A549 (cell line): ENCODE data around the gene MRPL27. TPM values are rescaled to one million over a fixed set of nuclear protein-coding genes. Genes with fewer than 3 reads are reported as not detected.

ENCODE experiments used
- ATAC-seq, 2 experiments: fragments of 200-7000 bp in 1 of 2; fragments of >200 bp in 1 of 2; cut with Nextera tagmentation in 1 of 2; cut with Tn5 transposase in 1 of 2; 3 replicates each; pipeline versions ENCODE4 v1.8.0 to v1.9.1; 2018 to 2020; ENCODE audit warnings: mild to moderate bottlenecking in 1 of 2, moderate library complexity in 1 of 2
- CTCF ChIA-PET: fragments of 300-600 bp; sonication (Branson Sonifier 250); formaldehyde crosslinking; extraction: SDS; loops from one replicate; lab custom pipeline; 2021; ENCODE audit warnings: antibody characterized with exemption, inconsistent platforms; lab: Yijun Ruan, JAX
- POLR2A ChIA-PET: fragments of 350-600 bp; formaldehyde crosslinking; extraction: SDS; loops from one replicate; lab custom pipeline; 2021; ENCODE audit warnings: antibody characterized with exemption, inconsistent platforms; lab: Yijun Ruan, JAX
- DNase-seq, 2 experiments: peaks; one replicate each; pipeline versions ENCODE4 v3.0.0 to v3.0.0-alpha.2; 2011 to 2016; ENCODE audit warnings: low read depth in 1 of 2, low spot score in 1 of 2
- FAIRE-seq: peaks from 2 replicates; lab custom pipeline; 2011; peaks lifted over from hg19 to GRCh38; lab: Jason Lieb, UNC
- H3K27ac ChIP-seq, 2 experiments: fragments of >200 bp; sonication (Bioruptor Twin); formaldehyde crosslinking; 3 replicates each; pipeline ENCODE4 v1.5.1; 2016 to 2017
- H3K4me1 ChIP-seq: fragments of >200 bp; sonication (Bioruptor Twin); formaldehyde crosslinking; 3 replicates; pipeline ENCODE4 v1.6.1; 2016
- H3K4me2 ChIP-seq: fragments of >200 bp; sonication (Bioruptor Twin); formaldehyde crosslinking; 3 replicates; pipeline ENCODE4 v1.6.1; 2016
- H3K4me3 ChIP-seq: fragments of >200 bp; sonication (Bioruptor Twin); formaldehyde crosslinking; 3 replicates; pipeline ENCODE4 v1.5.1; 2016
- H3K9me3 ChIP-seq: fragments of >200 bp; sonication (Bioruptor Twin); formaldehyde crosslinking; 3 replicates; pipeline ENCODE4 v1.6.1; 2016
- ATOH8 ChIP-seq: fragments of 250-450 bp; sonication (Bioruptor Pico); IDR thresholded peaks from 2 replicates; pipeline ENCODE4 v1.5.0; 2020; ENCODE audit warnings: low read depth, mild to moderate bottlenecking, moderate library complexity
- BHLHE40 ChIP-seq: IDR thresholded peaks from 2 replicates; pipeline ENCODE4 v1.6.1; 2012; ENCODE audit warnings: low read depth, low read length, inconsistent platforms
- CBX2 ChIP-seq: fragments of 200-600 bp; sonication (generic); IDR thresholded peaks from 2 replicates; pipeline ENCODE4 v1.6.1; 2016; ENCODE audit warnings: low read depth, mild to moderate bottlenecking, borderline replicate concordance
- CBX8 ChIP-seq: fragments of 200-600 bp; sonication (generic); IDR thresholded peaks from 2 replicates; pipeline ENCODE4 v1.6.1; 2016
- E2F6 ChIP-seq: IDR thresholded peaks from 2 replicates; pipeline ENCODE4 v1.6.1; 2012; ENCODE audit warnings: low read depth, borderline replicate concordance
- EP300 ChIP-seq, 2 experiments: fragments of >200 bp; sonication (Bioruptor Twin); formaldehyde crosslinking; IDR thresholded peaks; 2 replicates in 1 of 2; 3 replicates in 1 of 2; pipeline ENCODE4 v1.6.1; 2016 to 2017
- ESRRA ChIP-seq: fragments of 150-350 bp; IDR thresholded peaks from 2 replicates; pipeline ENCODE4 v1.6.1; 2014; ENCODE audit warnings: mild to moderate bottlenecking, low read length, borderline replicate concordance
- FOXS1 ChIP-seq: fragments of 250-450 bp; sonication (Bioruptor Pico); IDR thresholded peaks from 2 replicates; pipeline ENCODE4 v1.5.0; 2020; ENCODE audit warnings: mild to moderate bottlenecking, moderate library complexity
- GATA3 ChIP-seq: IDR thresholded peaks from 2 replicates; pipeline ENCODE4 v1.6.1; 2012; ENCODE audit warnings: borderline replicate concordance
- HDAC2 ChIP-seq: fragments of 200-600 bp; sonication (generic); IDR thresholded peaks from 2 replicates; pipeline ENCODE4 v1.6.1; 2016
- HEYL ChIP-seq: fragments of 250-450 bp; sonication (Bioruptor Pico); IDR thresholded peaks from 2 replicates; pipeline ENCODE4 v1.8.0; 2021; ENCODE audit warnings: mild to moderate bottlenecking, moderate library complexity
- HOXA7 ChIP-seq: fragments of 250-450 bp; sonication (Bioruptor Pico); IDR thresholded peaks from 2 replicates; pipeline ENCODE4 v1.5.0; 2020; ENCODE audit warnings: mild to moderate bottlenecking, moderate library complexity
- JUNB ChIP-seq: fragments of >200 bp; sonication (Bioruptor Twin); formaldehyde crosslinking; IDR thresholded peaks from 2 replicates; pipeline ENCODE4 v1.6.1; 2016
- KDM1A ChIP-seq: fragments of 200-600 bp; sonication (generic); IDR thresholded peaks from 2 replicates; pipeline ENCODE4 v1.6.1; 2016; ENCODE audit warnings: low read depth, mild to moderate bottlenecking
- KDM5A ChIP-seq: fragments of 200-600 bp; sonication (generic); IDR thresholded peaks from 2 replicates; pipeline ENCODE4 v1.6.1; 2016; ENCODE audit warnings: antibody characterized with exemption, mild to moderate bottlenecking
- MAFK ChIP-seq: fragments of 450-650 bp; IDR thresholded peaks from 2 replicates; pipeline ENCODE4 v1.6.1; 2014; ENCODE audit not compliant: partially characterized antibody
- POLR2AphosphoS2 ChIP-seq: conservative IDR thresholded peaks from 2 replicates; pipeline ENCODE4 v1.6.1; 2012; ENCODE audit warnings: low read length, improper control_type of control experiment, inconsistent platforms
- RAD21 ChIP-seq, 2 experiments: fragments of >200 bp in 1 of 2; sonication (Bioruptor Twin) in 1 of 2; formaldehyde crosslinking in 1 of 2; IDR thresholded peaks in 1 of 2; conservative IDR thresholded peaks in 1 of 2; 2 replicates in 1 of 2; 3 replicates in 1 of 2; pipeline ENCODE4 v1.6.1; 2012 to 2018; ENCODE audit warnings: inconsistent platforms in 1 of 2
- RFX5 ChIP-seq: fragments of 450-650 bp; IDR thresholded peaks from 2 replicates; pipeline ENCODE4 v1.7.1; 2014; ENCODE audit warnings: antibody characterized with exemption, mild to moderate bottlenecking, moderate library complexity
- SREBF2 ChIP-seq: fragments of 450-650 bp; IDR thresholded peaks from 2 replicates; pipeline ENCODE4 v1.6.1; 2014; ENCODE audit warnings: mild to moderate bottlenecking, moderate library complexity
- TFCP2L1 ChIP-seq: fragments of 250-450 bp; sonication (Bioruptor Pico); IDR thresholded peaks from 2 replicates; pipeline ENCODE4 v1.5.0; 2021; ENCODE audit warnings: mild to moderate bottlenecking
- USF2 ChIP-seq: fragments of 450-650 bp; IDR thresholded peaks from 2 replicates; pipeline ENCODE4 v1.6.1; 2014; ENCODE audit warnings: antibody characterized with exemption
- ZFP36 ChIP-seq: fragments of 450-650 bp; IDR thresholded peaks from 2 replicates; pipeline ENCODE4 v1.6.1; 2014; ENCODE audit warnings: borderline replicate concordance; ENCODE audit not compliant: partially characterized antibody
- ZNF302 ChIP-seq: fragments of 250-450 bp; sonication (Bioruptor Pico); IDR thresholded peaks from 2 replicates; pipeline ENCODE4 v1.9.0; 2021; ENCODE audit warnings: inconsistent platforms, mild to moderate bottlenecking, moderate library complexity
- WGBS: methylation state at CpG from one replicate; pipeline ENCODE4 v1.1.6; 2017; ENCODE audit errors: missing lambda C conversion rate; 5-methylcytosine and 5-hydroxymethylcytosine counted together
- polyA plus RNA-seq, 4 experiments: library from polyadenylated mRNA; depleted of rRNA in 3 of 4; stranded (reverse); fragments of >200 nt; fragmentation: RNase III in 1 of 4; extraction: RNeasy Plus Mini Kit Qiagen cat#74134 plus additional on column Dnase treatment in 1 of 4; gene quantifications; 2 replicates in 3 of 4; 3 replicates in 1 of 4; pipeline ENCODE4 v1.2.3, GENCODE V29; 2011 to 2017
- TF ChIP-seq, protein P1 (sequence below): fragments of 150-350 bp; IDR thresholded peaks from 2 replicates; pipeline ENCODE4 v1.6.1; 2014; ENCODE audit warnings: low read depth, mild to moderate bottlenecking, low read length
- TF ChIP-seq, protein P2 (sequence below): fragments of >200 bp; sonication (Bioruptor Twin); formaldehyde crosslinking; IDR thresholded peaks from 3 replicates; pipeline ENCODE4 v1.5.1; 2016

Gene MRPL27
- polyA plus RNA-seq, 2 of the 4 experiments (the other 2 are of a cell fraction) = 149 to 155 TPM

DNA sequence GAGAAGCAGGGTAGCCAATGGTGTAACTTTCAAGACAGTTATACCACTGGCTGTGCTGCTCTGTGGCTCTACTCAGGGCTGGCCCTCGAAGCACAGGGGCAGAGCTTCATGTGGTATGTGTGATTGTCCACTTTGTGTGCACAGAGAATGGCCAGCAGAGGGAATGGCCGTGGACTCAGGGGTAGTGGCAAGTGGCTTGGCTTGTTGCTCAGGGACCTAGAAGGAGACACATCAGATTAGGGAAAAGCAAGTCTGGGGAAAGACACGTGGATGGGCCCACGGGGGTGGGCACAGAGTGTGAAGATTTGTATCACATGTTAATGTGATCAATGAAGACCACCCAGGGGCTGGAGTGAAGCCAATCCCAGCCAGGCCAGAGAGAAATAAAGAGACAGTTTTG lies 47.1 kb downstream of the MRPL27 start:
- DNase-seq (no peak), ATAC-seq (no peak; a peak in 1 of 6 replicates)
- 20% methylated on average over 4 of the region's 4 CpGs for whole genome bisulfite sequencing
- no peak overlapping the region for H3K4me3 ChIP-seq
- no peak for TF ChIP-seq POLR2AphosphoS2
- TF ChIP-seq HOXA7 = no peak
- no peak for TF ChIP-seq EP300 (IDR thresholded peaks at IDR 0.05)
- no peak for TF ChIP-seq KDM1A
- TF ChIP-seq, protein P1, sequence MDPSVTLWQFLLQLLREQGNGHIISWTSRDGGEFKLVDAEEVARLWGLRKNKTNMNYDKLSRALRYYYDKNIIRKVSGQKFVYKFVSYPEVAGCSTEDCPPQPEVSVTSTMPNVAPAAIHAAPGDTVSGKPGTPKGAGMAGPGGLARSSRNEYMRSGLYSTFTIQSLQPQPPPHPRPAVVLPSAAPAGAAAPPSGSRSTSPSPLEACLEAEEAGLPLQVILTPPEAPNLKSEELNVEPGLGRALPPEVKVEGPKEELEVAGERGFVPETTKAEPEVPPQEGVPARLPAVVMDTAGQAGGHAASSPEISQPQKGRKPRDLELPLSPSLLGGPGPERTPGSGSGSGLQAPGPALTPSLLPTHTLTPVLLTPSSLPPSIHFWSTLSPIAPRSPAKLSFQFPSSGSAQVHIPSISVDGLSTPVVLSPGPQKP = no peak
- no peak for TF ChIP-seq CBX8
- no peak for TF ChIP-seq CBX2
- no peak for TF ChIP-seq BHLHE40
- TF ChIP-seq TFCP2L1 (CRISPR knock-in tag) = no peak
- no peak for TF ChIP-seq ZNF302 (CRISPR knock-in tag)
- TF ChIP-seq, all 56 proteins: peak for 0
- no peaks in the 10 kb centered on the region for H3K9me3 ChIP-seq
- POLR2A ChIA-PET = no interaction called here
- H3K4me1 ChIP-seq = no peaks in the 10 kb centered on the region
- CTCF ChIA-PET = interaction anchor here (0.6 to 1.3 kb wide), 2 partner anchors 29 to 116 kb away, joined by 3 to 4 read pairs; no protein-coding TSS in a partner anchor
- no peak for FAIRE-seq
- no peak overlapping the region for H3K27ac ChIP-seq
- H3K4me2 ChIP-seq = no peak overlapping the region

GRCh38 chr17:50323060-50323459 lies 49.9 kb downstream of the MRPL27 start:
- TF ChIP-seq FOXS1 (CRISPR knock-in tag) (no peak), HDAC2 (no peak), SREBF2 (no peak), RFX5 (no peak), USF2 (no peak), HEYL (no peak), E2F6 (no peak), RAD21 (conservative IDR thresholded peaks at IDR 0.05 in 1 of 2, IDR thresholded peaks at IDR 0.05 in 1 of 2) (no peak), ZFP36 (no peak), KDM1A (no peak), JUNB (no peak), MAFK (no peak), ESRRA (no peak), KDM5A (no peak), CBX8 (no peak), ATOH8 (no peak), GATA3 (no peak)
- TF ChIP-seq, protein P2, sequence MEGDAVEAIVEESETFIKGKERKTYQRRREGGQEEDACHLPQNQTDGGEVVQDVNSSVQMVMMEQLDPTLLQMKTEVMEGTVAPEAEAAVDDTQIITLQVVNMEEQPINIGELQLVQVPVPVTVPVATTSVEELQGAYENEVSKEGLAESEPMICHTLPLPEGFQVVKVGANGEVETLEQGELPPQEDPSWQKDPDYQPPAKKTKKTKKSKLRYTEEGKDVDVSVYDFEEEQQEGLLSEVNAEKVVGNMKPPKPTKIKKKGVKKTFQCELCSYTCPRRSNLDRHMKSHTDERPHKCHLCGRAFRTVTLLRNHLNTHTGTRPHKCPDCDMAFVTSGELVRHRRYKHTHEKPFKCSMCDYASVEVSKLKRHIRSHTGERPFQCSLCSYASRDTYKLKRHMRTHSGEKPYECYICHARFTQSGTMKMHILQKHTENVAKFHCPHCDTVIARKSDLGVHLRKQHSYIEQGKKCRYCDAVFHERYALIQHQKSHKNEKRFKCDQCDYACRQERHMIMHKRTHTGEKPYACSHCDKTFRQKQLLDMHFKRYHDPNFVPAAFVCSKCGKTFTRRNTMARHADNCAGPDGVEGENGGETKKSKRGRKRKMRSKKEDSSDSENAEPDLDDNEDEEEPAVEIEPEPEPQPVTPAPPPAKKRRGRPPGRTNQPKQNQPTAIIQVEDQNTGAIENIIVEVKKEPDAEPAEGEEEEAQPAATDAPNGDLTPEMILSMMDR = no peak
- Histone ChIP-seq H3K4me2 (no peak overlapping the region), H3K27ac (no peak overlapping the region), H3K4me3 (no peak overlapping the region), H3K4me1 (no peaks in the 10 kb centered on the region), H3K9me3 (no peaks in the 10 kb centered on the region)
- no peak for ATAC-seq
- no peak for DNase-seq
- 60% methylated on average over 5 of the region's 5 CpGs for WGBS
- POLR2A ChIA-PET = interaction anchor here (0.6 kb wide), 1 partner anchor 13 kb away, joined by 3 read pairs; no protein-coding TSS in a partner anchor
- CTCF ChIA-PET = interaction anchor here (0.8 to 2.6 kb wide), 8 partner anchors 8 to 162 kb away, joined by 3 to 8 read pairs (median 4); no protein-coding TSS in a partner anchor
- no peak for FAIRE-seq
